ENCODE data around the gene GHR.
A peak's percentile ranks its signal among the peaks of the same experiment; 100 is the strongest.

GHR gene

DNA sequence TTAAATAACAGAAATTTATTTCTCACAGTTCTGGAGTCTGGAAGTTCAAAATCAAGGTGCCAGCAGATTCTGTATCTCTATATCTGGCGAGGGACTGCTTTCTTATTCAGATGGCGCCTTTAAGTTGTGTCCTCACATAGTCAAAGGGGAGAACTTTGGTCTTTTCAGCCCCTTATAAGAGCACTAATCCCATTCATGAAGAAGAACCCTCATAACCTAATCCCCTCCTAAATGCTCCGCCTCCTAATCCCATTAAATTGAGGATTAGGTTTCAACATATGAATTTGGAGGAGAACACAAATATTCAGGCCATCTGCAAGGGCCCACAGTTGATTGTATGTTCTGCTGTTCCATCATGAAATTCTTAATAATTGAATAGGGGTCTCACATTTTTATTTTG, 322.6 kb downstream of the GHR start:
- no peak for DNase-seq

DNA sequence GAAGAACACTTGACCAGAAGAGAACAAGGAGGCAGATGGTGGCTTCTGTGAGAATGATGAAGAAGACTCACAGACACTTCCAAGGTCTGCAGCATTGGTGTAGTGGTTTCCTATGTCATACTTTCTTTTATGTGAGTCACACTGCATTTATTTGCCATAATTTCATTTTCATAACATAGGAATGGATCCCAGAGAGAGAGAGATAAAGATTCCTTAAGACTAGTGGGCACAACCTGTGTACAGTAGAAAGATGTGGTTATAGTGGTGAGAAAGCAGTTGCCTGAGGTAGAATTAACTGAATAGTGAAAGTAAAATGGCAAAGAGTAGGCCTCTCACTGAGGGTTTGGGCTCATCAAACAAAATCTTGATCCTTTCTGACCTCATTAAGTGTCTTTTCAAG, 325.8 kb downstream of the GHR start:
- no peak for DNase-seq

DNA sequence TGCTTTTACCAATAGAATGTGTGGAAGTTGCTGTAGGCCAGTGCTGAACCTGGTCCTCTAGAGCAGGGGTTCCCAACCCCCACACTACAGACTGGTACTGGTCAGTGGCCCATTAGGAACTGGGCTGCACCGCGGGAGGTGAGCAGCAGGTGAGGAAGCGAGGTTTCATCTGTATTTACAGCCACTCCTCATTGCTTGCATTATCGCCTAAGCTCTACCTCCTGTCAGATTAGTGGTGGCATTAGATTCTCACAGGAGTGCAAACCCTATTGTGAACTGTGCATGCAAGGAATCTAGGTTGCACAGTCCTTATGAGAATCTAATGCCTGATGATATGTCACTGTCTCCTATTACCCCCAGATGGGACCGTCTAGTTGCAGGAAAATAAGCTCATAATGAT, 327.3 kb downstream of the GHR start:
- DNase-seq, result no peak

DNA sequence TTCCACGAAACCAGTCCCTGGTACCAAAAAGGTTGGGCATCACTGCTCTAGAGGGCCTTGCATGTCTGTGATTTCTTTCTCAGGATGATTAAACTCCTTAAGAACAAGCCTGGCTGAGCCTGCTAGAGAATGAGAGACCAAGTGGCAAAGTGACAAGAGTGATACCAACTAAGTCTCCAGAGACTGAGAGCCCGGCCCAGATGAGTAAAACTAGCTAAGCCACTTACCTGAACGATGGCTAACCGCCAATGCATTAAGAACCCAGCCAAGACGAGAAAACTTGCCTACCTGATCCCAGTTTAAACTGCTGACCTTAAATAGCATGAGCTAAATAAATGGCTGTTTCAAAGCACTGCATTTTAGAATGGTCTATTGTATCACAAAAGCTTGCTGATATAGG, 327.8 kb downstream of the GHR start:
- DNase-seq, result no peak

DNA sequence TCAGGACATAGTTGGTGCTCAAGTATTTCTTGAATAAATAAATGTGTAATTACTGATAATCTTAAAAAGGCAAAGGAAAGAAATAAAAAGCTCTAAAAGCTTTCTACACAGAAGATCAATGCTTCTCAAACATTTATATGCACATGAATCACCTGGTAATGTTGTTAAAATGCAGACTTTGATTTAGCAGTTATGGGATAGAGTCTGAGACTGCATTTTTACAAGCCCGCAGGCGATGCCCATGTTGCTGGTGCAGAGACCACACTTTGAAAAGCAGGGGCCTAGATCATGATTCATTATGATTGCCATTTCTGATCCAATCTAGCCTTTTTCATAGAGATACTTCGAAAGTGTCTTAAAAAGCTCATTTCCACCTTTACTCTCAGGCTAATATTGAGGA, 329.9 kb downstream of the GHR start:
- no peak for DNase-seq

DNA sequence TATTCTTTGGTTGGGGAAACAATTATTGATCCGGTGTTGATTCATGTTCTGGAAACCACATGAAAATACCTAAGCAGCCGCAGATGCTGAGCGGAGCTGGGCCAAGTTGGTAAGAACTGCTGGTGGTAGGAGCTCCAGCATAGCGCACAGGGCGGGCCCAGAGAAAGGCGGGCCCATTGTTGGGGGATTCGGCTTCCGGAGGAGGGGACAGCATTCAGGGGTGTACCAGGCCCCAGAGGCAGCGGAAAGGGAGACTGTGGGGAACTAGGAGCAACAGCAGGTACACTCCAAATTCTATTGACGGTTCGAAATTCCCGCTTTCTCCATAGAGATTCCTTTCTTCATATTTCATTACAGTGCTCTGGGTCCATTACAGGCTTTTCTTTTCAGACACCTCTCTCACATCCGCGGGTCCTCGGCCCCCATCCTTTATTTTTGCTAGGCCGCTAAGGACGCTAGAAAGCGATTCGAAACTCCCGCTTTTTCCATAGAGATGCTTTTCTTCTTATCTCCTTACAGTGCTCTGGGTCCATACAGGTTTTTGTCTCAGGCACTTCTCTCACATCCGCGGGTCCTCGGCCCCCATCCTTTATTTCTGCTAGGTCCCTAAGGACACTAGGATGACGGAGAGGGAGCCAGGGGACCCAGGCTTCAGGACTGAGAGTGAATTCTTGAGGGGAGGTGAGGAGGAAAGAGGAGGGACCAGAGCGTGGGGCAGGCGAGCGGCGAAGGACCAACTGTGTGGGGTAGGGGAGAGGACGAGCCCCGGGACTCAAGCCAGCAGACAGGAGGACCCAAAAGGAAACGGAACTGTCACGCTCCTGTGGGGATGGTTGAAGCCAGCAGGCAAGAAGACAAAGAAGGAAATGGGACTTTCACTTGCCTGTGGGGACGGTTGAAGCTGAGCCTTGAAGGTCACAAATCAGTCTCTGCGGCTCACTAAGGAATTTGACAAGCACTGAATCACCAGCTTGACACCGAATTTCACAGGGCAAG, 333.7 kb downstream of the GHR start, which contains the start of gene CCDC152:
TSS of gene CCDC152 (plus strand) at position 213 of the 996 bp plus-strand sequence. CDS start 2,304 bp downstream, outside the sequence.
- DNase-seq, result peak; percentile 54

DNA sequence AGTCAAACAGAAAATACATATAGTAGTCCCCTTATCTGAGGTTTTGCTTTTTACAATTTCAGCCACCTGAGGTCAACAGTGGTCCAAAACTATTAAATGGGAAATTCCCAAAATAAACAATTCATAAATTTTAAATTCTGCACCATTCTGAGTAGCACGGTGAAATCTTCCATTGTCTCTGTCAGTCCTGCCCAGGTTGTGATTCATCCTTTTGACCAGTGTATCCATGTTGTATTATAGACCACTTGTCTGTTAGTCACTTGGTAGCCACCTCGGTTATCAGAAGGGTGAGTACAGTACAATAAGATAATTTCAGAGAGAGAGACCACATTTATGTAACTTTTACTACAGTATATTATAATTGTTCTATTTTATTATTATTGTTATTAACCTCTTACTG, 336.2 kb downstream of the GHR start:
- DNase-seq, result no peak

DNA sequence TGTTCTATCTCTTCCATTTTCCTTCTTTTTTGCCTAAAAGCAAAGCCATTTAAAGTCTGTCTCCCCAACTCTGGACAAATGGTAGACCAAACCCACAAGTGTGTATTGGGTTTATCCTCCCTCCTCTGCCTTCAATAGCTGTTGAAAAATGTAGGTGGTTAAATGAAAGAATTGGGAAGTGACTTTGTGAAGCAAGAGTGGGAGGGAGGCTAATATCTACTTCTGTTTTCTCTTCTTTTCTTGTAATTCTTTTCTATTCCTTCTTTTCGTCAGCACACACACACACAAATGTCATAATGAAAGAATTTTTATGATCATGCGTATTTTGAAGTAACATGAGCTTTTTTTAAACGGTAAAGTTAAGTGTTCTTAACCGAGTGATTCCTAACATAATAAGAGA, 337.2 kb downstream of the GHR start:
- no peak for DNase-seq

DNA sequence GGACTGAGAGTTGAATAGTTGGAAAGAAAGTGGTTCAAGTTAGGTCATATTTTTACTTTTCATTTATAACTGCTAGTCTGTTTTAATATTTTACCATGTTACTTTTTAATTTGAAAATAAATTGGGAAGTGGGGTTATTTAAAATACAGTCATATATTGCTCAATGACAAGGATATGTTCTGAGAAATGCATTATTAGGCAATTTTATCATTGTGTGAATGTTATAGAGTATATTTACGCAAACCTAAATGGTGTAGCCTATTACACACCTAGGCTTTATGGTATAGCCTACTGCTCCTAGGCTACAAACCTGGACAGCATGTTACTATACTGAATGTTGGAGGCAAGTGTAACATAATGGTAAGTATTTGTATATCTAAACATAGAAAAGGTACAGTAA, 338.6 kb downstream of the GHR start:
- DNase-seq, result no peak

DNA sequence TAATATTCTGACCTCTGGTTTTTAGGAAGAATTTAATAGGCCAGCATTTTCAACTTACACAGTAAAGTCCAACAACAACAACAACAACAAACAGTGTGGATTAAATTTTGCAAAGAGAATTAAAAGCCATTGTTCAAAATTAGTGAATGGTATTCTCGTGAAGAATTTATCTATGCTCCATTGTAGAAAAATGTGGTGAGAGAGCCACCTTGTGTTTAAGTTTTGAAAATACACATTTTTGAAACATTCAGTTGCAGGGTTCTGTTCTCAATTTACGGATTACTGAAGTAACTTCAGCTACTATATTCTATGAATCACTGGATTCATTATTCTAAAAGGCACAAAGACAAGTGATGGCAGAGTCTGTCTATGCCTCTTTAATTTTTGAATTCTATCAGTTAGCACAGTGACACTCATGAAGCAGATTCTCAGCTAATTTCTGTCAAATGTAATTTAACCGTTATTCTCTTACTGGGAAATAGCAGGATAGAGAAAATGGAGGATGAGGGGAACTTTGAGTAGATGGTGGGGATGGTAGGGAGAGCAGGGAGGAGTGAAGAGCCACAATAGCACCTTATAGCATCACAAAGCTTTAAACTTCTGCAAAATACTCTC, 344.4 kb downstream of the GHR start:
- DNase-seq, result no peak

DNA sequence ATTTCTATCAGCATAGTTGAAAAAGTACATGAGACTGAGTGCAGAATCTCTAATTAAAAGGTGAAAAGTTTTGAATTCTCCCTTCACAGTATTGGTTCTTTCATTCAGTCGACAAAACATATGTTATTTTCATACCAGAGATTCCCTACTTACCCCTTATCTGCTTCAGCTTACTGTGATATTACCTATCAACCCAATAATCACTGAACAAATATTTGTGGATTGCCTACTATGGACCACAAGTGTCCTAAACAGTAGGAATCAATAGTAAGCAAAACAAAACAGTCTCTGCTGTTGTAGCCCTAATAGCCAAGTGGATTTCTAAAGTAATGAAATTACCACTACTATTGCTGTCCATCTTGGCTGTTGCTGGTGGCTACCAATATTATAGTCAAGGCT, 344.9 kb downstream of the GHR start:
- DNase-seq, result no peak

DNA sequence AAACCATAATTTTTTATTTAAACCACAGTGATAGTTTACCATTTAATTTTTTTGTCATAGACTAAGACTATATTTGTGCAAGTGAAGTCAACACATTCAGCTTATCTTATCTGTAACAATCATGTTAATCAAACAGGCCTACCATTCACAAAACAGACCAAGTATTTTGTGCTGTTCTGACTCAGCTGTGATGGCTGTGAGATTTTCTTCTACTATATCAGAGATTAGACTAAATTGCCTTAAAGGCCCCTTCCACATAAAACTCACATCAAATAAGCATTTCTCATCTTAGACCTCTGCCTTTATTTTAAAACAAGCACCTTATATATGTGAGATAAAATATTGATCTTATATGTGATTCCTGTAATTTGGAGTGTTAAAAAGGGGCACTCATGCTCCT, 346.8 kb downstream of the GHR start:
- DNase-seq, result no peak

Measured in activated gamma-delta T cell treated with Interleukin-2 at 50 U/mL for 16 hours (primary cell).